Measurements from ENCODE around the gene TMEM121B.

- TF ChIP-seq CTCF (IDR thresholded peaks at IDR 0.05; ENCODE audit: low read length), result no peak
- no peak for TF ChIP-seq EZH2 (IDR thresholded peaks at IDR 0.05; ENCODE audit: borderline replicate concordance, low read length)
These were observed 34.9 kb downstream of the TMEM121B start for GRCh38 chr22:17086296-17086695.
